Hematopoietic multipotent progenitor cell treated with erythropoietin and hydrocortisone succinate and interleukin-3 and kit ligand, for 8 days (in vitro differentiated cells): ENCODE data around the gene BBS2.
A peak's percentile ranks its signal among the peaks of the same experiment; 100 is the strongest.

Experiments
- DNase-seq: peaks from one replicate; pipeline ENCODE4 v3.0.0-alpha.2; 2015

Gene BBS2

DNA sequence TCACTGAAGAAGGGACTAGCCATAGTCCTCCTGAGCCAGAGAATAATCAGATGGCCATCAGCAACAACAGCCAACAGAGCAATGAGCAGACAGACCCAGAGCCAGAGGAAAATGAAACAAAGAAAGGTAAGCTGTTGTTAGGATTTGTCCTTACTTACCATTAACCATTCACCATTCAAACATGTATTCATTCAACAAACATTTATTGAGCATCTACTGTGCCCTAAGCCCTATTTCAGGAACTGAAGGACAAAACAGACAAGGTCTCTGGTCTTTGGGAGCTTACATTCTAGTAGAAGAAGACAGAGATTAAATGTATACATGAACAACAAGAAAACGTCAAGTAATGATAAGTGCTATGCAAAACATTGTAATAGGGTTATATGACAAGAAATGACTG is 49.2 kb downstream of the BBS2 start:
- DNase-seq: no peak

- DNase-seq: no peak
Observed at GRCh38 chr16:56470232-56470631, 49.6 kb downstream of the BBS2 start.

DNA sequence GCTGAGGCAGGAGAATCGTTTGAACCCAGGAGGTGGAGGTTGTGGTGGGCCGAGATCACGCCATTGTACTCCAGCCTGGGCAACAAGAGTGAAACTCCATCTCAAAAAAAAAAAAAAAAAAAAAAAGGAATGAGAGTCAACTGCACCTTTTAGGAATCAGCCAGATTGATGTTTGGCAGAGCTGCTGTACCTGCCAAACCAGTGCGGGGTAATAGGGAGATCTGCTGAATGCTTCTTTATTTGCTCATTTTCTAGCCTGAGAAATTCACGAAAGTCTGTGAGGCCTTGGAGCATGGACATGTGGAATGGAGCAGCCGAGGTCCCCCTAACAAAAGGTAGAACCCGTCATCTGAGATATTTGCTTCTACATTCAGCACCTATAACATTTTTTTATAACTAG is 50.1 kb downstream of the BBS2 start:
- no peak for DNase-seq

DNA sequence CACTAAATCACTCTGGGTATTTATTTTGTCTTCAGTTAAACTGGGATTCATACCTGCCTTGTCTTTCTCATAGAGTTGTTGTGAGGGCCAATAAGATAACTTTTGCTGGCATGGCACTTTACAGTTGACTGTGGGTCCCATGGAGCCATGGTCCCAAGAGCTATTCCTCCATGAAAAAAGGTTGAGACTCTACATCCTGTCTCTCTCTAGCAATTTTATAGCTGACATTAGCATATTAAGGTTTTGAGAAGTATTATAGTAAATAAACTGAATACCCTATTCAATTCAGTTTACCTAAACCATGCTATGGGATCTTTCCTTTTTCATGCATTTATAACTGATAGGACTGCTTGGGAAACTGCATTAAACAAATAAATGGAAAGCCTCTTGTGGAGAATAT is 51.0 kb downstream of the BBS2 start:
- no peak for DNase-seq

GRCh38 chr16:56466344-56466743 is 53.5 kb downstream of the BBS2 start:
- no peak for DNase-seq

GRCh38 chr16:56463153-56463552 is 56.7 kb downstream of the BBS2 start:
- no peak for DNase-seq

DNA sequence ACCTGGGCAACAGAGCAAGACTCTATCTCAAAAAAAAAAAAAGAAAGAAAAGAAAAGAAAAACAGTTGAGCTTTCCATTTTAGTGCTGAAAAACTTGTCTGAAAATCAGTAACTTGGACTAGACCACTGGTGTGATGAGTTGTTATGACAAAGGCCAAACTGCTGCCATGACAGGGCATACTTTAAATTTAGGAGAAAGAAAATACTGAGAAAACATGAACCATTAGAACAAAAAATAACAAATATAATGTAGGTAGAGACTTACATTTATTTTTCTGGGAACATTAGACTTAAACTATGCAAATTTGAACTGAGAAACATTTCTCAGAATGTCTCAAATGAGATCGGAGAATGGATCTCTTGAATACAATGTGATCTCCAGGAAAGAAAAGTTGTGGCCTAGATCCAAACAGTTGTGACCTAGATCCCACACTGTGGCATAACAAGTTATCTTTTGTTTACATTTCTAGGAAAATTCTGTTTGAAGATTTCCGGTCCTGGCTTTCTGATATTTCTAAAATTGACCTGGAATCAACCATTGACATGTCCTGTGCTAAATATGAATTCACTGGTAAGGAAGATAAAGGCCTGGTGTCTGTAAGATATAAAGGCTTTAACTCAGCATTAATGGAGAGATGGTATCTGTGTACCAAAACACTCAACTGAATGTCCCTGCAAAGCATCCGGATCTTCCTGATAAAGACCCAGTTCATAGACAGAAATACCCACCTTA is 57.6 kb downstream of the BBS2 start:
- DNase-seq: peak; percentile 90

DNA sequence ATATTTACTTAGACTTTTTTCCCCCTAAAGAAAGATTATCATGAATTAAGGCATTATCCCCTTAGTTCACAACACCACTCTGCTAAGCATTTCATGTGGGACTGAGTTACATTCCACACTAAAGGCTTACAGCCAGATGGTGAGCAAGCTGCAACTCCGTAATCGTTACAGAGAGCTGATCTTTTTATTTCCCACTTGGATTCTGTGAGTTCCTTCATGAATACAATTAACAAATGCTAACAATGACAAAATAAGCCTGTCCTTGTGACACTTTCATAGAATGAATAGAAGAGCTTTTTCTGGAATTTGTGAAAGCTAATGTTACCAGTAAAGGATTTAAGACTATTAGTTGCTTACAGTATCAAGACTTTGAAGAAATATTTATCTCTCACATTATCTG is 59.7 kb downstream of the BBS2 start:
- DNase-seq: no peak

DNA sequence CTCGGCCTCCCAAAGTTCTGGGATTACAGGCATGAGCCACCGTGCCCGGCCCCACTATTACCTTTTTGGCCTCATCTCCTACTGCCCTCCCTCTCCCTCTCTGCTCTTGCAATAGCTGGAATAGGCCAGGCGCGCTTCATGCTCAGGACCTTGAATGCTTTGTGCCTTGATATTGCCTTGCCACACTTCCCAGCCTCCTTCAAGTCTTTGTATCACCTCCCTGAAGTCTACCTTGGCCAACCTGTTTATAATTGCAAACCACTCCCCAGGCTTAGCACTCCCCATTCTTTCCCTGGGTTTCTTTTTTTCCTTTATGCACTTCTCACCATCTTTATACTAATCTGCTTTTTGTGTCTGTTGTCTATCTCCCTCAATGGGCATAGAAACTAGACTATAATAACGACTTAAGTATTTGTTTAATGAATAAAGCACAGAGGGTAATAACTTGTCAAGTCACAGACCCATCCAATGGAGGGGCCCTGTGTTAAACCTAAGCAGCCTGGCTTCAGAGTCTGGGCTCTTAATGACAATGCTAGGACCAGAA is 61.8 kb downstream of the BBS2 start:
- DNase-seq: no peak

DNA sequence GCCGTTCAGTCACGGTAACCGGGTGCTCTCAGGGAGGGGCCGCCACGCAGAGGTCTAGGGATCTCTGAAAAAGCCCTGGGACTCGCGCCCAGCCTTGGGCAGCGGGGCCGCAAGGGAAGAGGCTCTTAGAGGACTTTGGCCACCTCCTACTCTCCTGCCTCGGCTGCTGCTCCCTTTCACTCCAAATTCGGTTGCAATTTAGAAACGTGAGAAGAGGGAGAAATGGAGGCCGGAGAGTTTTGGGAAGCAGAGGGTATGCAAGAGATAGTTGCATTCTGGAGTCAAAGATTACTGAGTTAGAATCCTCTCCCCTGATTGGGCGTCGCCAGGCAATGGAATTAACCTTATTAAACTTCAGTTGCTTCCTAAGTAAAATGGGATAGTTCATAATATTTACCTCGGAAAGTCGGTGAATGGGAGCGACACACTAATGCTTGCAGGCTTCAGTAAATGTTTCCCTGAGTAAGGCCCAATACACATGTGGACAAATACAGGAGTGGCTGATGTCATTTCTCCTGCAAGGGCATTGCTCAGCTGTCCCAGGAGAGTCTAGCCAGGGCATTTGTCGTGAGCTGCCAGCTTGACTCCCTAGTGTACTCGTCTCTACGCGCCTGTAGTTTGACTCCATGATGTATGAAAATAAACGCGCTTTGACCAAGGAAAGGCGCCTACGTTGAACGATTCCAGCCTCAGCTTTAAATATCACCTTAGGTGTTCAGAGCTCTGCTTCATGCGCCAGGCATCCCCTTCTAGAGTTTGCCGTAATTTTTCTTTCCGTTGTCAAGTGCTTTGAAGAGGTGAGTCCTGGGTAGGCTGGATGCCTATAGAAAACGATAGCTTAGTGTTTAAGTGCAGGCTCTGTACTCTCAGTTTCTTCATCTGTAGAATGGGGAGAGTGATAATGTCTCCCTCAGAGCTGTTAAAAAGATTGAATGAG is 67.8 kb downstream of the BBS2 start:
- DNase-seq: no peak

- peak; percentile 99 for DNase-seq
Observed at GRCh38 chr16:56450986-56451752, 68.7 kb downstream of the BBS2 start, which contains the start of the genes NUDT21 and OGFOD1. NUDT21 (minus strand) TSS chr16:56451332; CDS start chr16:56451202, 130 bp downstream. OGFOD1 (plus strand) TSS chr16:56451554; CDS start chr16:56451613, 59 bp downstream.

- peak; percentile 32 for DNase-seq
Observed at GRCh38 chr16:56450275-56450985, 69.4 kb downstream of the BBS2 start.

DNA sequence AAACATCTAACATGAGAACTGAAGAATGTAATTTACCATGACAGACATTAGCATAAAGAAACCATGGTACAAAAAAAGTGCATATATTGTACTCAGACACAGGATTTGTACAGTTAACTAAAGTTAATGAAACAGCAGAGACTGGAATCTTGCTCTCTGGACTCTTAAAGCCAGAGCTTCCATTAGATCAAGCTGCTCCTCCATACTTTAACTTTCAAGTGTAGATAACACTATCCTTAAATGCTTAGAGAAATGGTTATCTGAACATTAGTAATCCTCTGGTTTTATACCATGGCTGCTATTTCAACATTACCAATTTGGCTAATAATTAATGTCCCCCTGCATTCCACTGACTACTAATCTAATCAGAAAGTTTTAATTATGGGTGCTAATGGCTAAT is 71.8 kb downstream of the BBS2 start:
- DNase-seq: no peak

- DNase-seq: no peak
Observed at GRCh38 chr16:56447286-56447685, 72.5 kb downstream of the BBS2 start.

DNA sequence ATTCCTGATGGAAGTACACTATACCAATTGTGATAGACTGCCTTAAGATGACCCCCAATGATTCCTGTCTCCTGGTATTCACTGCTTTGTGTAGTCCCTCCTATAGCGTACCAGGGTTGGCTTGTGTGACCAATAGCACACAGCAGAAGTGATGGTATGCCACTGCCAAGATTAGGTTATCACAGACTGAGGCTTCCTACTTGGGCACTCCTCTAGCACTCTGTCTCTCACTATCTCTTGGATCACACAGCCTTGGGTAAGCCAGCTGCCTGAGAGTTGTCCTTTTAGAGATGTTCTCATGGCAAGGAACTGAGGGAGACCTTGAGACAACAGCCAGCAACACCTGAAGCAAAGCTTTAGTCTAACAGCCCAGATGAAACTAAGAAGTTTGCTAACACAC is 81.8 kb downstream of the BBS2 start:
- DNase-seq: peak; percentile 87

- no peak for DNase-seq
Observed at GRCh38 chr16:56436258-56436657, 83.6 kb downstream of the BBS2 start.
